Measurements from ENCODE around the gene RAI1.
"Not testable (repeated sequence)": the region's sequence is repeated elsewhere in the genome, so short reads cannot be mapped to it uniquely, and the experiment has no call there.

Gene RAI1

DNA sequence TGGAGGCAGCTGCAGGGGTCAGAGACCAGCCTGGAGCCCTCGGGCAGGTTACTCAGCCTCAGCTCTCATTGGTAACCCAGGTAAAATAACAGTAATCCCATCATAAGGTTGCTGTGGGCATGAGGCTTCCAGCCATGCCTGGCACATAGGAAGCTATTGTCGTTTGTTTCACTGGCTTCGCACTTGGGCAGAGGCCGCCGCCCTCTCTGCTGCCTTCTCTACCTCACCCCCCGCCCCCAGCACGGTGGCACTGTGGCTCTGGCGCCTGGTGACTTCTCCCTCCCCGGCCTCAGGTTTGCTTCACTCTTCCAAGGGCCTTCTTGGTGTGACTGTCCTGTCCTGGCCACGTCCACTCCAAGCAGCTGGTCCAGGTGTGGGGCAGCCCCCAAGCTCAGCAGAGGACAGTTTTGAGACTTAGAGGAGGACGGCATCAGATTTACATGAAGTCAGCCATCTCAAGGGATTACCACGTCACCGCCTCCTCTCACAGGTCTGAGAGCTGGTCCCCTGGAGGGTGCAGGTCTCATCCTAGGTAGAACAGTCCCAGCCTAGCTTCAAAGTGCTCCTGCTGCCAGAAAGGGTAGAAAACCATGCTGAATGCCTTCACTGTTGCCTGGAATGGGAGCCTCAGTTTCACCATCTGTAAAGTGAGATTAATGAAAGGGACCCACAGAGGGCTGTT is 120.7 kb downstream of the RAI1 start:
- DNase-seq (ENCODE audit: low read depth): no peak

DNA sequence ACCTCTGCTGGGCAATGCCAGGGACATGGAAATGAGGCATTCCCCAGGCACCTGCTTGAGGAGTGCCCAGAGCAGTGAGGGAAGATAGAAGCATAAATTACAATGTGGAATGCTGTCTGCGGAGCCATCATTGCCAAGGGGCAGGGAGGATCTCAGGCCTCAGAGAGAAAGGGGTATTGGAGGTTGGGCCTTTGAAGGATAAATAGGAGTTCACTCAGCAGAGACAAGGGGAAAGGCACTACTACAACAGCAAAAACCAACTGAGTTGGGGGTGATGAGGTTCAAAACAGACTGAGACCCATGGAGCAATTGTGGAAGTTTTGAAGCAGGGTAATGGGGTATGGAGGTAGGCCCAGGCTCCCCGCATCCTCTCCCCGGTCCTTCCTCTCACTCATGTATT is 122.7 kb downstream of the RAI1 start:
- no peak for DNase-seq (ENCODE audit: low read depth)

DNA sequence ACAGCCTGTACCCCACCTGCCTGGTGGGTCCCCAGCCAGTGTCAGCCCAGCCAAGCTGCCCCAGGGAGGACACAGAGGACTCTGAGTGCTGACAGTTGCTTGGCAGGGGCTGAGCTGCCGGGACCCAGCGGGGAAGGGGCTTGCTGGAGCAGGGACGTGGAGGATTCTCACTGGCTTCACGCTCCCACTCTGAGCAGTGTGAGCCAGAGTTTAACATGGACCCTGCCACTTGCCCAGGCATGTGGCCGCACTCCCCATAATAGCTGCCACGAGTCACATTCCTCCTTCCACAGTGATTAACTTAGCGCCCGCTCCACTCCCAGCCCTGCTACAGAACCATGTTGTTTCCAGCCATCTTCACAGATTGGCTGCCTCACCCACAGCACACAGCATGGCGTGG is 124.3 kb downstream of the RAI1 start:
- DNase-seq (ENCODE audit: low read depth): no peak

DNA sequence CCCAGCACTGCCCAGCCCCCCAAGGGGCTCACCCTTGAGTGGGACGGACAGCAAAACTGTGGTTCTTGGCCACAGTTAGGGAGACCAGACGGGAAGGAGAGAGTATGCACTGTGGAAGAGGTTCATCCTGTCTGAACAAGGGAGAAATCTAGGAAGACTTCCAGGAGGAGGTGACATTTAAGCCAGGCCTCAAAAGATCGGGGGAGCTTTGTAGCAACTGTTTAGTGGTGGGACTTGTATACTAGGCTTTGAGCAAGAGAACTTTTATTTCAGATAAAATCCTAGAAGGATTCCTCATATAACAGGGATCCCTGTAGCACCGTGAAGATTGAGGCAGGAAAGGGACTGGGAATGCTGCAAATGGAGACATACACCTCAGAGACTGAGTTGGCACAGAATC is 124.8 kb downstream of the RAI1 start:
- DNase-seq (ENCODE audit: low read depth): no peak

DNA sequence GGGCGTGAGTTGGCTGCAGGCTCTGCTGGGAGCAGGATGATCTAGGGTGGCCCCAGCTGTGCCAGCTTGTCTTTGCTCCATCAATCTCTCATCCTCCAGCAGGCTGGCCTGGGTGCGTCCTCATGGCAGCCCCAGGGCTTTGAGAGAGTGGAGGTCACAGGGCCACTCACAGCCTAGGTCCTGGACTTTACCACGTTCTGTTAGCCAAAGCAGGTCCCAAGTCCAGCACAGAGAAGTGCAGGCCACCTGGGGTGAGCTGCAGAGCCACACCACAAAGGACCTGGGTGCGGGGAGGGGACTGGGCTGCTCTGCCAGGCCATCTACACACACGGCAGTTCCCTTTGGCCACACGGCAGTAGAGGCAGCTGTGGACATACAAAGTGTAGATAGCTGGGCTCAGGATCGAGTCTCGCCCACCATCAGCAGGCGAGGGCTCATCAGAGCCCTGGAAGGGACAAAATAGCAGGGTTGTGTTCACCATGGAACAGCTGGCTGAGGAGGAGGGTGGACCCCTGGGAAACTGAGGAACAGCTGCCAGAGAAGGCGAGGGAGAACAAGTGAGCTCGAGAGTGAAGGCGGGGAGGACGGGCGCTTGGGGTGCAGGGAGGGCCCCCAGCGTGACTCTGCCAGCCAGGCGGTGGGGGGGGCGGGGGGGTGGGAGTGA is 125.5 kb downstream of the RAI1 start:
- no peak for DNase-seq (ENCODE audit: low read depth)

DNA sequence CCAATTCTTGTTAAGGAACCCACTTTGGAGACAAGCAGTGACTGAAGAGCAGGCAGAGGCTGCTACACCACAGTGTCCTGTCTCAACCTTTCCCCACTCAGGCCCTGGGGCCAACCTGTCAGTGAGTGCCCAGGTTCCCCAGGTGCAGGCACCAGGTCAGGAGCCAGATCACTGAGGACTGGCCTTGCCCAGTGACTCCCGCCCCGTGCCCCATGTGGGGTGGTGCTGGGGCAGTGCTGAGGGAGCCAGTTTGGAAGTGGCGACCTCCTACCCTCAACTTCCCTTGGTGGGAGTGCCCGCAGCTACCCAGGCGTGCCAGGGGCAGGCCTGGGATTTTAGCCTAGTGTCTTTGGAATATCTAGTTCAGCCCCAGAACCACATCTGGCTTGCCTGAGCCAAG is 126.2 kb downstream of the RAI1 start:
- no peak for DNase-seq (ENCODE audit: low read depth)

DNA sequence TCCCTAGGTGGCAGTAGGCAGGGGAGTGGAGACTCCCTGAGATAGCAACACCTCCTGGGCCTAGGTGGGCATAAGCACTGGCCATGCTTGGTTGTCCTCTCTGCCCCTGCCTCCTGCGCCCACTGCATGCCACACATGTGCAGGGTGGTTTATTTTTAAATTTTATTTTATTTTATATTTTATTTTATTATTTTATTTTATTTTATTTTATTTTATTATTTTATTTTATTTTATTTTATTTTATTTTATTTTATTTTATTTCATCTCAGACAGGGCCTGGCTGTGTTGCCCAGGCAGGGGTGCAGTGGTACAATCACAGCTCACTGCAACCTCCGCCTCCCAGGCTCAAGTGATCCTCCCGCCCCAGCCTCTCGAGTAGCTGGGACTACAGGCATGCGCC is 126.9 kb downstream of the RAI1 start:
- not testable (repeated sequence) for DNase-seq (ENCODE audit: low read depth)

DNA sequence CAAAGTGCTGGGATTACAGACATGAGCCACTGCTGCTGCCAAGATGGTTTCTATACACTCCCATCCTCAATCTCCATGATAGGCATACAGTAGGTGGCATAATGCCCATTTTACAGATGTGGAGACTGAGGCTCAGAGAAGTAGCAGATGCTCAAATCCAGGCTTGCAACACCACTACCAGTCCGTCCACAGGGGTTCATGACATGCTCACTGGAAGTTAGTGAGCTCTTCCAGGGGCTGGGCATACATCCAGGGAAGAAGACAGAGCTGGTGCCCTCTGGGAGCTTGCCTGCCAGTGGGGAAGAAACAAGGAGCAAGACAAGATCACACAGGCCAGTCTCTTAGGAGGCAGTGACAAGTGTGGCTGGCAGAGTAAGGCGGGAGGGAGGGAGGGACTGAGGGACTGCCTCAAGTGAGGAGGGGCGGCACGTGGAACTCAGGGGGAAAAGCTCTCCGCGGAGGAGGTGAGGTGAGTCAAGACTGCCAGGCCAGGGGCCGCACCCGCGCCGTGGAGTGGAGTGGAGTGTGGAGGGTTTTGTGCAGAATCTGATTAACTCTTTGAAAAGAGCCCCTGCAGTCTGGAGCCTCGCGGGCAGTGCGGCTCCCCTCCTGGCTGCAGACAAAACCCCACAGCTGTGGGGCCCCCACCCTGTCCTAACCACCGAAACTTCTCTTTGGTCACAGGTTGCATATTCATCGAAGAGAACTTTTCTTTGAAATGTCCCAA is 127.6 kb downstream of the RAI1 start:
- DNase-seq (ENCODE audit: low read depth): no peak

DNA sequence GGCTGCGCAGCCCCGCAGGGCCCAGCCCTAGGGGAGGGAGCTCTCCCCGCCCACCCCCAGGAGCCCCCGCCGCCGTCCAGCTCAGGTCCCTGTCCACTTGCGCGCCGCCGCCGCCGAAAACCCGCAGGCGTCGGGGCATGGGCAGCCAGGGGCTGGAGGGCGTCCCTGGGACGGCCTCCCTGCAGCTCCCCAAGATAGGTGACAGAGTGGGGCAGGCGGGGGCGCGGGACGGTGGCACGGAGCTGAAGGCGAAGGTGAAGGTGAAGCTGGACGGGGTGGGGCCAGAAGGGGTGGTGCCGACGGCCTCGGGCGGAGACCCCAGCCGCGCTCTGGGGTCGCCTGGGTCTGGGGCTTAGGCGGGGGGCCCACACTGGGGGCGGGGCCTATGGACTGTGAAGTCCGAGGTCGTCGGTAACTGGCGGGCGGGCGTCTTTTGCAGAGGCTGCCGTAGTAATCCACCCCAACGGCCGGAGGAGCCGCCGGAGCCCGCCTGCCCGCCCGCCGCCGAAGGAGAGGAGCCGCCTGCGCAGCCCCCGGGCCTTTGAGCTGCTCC is 128.3 kb downstream of the RAI1 start:
- no peak for DNase-seq (ENCODE audit: low read depth)

DNA sequence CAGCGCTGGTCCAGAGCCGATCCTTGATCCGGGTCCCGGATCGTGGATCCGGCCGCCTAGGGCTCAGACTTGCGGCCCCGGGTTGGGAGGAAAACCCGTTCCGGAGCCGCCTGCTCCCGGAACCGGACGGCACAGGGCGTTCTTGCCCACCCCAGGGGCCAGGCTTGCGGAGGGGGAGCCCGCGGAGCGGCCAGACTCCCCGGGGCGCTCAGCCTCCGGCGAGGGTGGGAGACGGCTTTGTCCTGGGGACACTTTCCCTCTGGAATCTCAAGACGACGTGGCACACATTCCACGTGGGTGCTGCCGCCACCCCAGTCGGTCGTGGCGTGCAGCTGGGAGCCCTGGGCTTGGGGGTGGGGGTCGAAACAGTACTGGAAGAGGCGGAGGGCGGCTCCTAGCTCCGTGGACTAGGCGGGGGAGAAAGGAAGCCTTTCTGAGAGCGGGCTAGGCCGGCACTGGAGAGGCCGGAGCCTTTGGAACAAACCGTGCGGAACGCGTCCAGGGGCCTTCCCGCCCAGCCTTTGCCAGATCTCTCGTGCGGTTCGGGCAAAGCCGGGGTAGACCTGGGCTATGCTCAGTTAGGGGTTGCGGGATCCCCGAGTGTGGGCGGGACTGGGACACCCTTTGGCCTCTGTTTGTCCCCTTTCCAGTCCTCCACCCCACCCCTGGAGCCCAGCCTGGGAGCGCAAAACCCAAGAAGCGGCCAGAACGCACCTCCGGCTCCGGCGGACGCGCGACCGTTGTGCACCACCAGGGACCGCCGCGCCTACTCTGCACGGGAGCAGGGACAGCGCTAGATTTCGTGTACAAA is 129.0 kb downstream of the RAI1 start:
- no peak for DNase-seq (ENCODE audit: low read depth)

DNA sequence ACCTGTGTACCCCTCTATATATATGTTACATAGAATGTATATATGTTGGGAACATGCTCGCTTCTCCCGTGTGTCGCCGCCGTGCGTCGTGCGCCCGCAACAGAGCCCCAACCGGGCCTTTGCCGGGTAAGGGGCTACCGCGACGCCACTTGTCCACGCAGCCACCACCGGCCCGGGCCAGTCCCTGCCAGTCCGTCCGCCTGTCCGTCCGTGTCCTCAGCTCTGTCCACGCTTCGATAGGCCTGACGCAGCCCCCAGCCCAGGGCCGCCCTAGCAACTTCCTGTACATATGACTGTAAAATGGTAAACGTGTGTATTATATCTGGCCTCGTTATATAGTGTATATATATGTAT is 129.6 kb downstream of the RAI1 start:
- DNase-seq (ENCODE audit: low read depth): no peak

DNA sequence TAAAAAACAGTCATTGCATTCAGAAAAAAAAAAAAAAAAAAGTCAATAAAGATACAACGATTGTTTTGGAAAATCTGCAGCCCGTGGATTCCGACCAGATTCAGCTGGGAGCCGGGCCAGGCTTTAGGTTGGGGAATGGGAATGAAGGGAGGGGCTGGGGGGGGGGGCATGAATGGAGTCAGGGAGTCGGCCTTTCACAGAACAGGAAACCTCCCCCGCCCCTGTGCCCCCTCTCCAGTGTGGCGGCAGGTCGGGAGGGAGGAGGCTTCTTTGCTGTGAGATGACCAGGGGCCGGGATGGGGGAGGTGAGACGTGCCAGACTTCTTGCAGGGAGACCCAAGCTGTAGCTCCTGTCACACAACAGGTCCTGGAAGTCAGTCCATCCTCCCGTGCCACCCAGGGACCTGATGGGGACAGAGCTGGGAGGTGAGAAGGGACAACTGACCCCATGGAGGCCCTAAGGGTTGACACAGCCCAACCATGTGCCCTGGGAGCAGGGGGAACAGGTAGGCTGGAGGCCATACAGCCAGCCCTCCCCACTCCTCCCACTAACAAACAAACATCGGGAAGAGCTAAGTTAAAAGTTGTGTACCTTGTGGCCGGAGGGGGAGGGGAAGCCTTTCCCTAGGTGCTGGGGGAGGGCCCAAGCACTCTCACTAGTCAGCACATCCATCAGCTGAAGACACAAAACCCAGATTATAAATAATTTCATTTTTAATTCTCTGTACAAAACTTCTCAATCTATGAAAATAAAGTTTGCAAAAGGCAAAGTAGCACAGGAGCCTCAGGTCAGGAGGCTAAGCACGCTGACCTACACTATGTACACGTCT is 130.3 kb downstream of the RAI1 start:
- no peak for DNase-seq (ENCODE audit: low read depth)

DNA sequence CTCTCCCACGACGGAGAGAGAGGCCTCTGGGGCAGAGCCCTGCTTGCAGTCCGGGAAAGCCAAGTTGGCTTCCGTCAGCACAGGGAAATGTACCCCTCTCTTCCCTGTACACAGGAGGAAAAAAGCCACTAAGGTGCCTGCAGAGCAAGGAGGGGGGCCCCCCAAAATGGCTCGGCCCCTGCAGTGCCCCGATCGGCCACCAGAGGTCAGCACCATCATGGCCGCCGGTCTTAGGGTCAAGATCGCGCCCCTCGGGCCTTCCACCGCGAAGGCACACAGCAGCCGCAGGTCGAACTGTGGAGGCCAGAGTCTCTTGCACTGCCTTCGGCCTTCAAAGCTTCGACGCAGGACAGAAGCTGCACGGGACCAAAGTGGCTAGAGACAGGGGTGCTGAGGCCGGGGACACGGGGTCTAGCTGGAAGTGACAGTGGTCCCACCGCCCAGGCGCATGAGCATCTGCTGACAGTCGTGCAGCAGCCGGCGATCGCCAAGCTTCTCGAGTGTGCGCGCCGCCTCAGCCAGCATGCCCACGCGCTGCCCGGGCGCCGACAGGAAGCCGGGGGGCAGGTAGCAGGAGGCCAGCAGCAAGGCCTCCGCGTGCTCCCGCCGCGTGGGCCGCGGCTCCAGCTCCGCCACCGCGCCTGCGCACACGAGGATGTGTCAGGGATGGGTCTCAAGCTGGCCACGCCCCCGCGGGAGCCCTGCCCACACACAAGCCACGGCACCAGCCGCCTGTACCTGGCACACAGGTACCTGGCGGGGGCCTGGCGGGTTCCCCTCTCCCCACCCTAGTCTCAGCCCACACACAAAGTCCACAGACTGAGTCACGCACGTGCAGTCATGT is 131.2 kb downstream of the RAI1 start:
- DNase-seq (ENCODE audit: low read depth): no peak

DNA sequence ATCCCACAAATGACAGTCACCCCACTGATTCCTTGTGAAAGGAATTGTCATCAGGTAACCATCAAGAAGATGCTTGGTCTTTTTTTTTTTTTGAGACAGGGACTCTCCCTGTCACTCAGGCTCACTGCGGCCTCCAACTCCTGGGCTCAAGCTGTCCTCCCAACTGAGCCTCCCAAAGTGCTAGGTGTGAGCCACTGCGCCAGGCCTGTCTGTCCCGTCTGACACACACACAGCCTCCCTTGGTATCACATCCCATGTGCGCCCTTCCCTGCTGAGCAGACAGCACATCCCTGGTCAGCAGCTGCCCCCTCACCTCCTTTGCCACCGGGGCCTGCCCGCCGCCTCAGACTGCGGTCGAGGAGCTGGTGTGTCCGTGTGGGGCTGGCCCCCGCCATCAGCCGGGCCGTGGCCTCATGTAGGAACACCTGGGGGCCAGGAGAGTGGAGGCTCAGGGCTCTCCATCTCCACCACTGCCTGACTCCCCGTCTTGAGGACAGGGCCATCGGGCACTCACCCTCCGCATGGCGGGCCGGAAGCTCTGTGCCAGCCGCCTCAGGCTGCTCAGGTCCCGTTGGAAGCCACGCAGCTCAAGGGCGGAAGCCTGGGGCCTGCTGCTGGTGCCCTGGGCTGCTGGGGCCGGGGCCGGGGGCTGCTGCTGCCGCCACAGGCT is 131.9 kb downstream of the RAI1 start:
- no peak for DNase-seq (ENCODE audit: low read depth)

DNA sequence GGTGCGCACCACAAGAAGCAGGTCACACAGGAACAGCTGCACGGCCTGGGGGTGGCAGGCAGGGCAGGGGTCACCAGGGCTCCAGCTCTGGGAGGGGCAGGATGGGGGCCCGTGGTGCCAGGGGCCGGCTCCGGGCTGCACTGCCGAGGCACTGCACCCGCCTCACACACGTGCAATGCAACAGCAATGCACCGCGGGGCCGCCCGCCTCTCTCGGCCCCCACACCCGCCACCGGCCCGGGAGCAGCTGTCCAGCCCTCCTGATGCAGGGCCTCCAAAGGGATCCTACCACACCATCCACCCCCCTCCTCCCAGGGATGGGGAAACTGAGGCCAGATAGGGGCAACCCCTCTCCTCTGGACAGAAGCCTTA is 132.5 kb downstream of the RAI1 start:
- no peak for DNase-seq (ENCODE audit: low read depth)

DNA sequence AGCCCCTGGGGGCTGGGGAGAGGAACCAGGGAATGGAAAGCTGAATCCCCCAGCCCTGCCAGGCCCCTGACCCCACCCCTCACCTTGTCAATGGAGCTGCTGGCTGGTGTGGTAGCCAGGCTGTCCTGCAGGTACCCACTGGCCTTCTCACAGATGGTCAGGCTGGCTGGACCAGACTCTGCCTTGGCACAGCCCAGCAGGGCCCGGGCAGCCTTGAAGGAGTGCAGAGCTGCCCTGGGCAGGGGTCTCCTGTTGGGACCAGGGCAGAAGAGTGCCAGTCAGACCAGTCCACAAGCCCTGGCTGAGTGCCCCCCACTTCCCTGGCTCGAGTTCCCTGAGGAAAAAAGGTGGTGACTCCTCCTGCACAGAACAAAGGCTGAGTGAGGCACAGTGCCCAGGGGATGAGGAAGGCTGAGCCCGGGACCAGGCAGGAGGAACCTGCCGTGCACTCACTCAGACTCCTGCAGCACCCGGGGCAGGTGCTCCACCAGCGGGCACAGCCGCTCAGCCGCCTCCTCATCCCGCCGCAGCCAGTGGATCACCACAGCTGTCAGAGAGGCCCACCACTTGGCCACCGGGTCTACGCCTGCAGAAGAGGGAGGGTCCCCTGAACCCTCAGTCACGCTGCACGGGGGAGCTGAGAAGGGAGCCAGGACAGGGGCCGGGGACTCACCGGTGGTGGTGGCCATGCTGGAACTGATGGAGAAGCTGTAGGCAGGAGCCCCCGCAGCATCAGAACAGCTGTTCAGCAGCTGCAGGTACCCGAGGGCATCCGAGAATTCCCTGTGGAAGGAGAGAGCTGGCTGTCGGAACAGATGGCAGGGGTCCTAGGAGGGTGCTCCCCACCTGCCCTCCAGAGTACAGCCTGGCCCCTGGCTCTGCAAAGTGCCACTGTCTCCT is 133.2 kb downstream of the RAI1 start:
- no peak for DNase-seq (ENCODE audit: low read depth)

DNA sequence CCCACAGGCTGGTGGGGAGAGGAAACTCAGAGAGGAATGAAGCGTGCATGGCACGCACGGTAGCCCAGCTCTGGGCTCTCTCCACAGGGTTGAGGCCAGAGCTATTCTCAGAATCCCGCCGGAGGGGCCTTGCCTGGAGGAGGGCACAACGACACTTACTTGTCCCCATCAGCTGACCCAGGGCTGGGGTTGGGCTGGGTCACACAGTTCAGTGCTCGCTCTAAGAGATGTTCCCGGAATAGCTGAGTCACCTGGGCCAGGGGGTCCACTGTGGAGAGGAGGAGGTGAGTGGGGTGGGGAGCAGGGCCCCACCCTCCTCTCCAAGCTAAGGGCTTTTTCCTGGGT is 133.8 kb downstream of the RAI1 start:
- no peak for DNase-seq (ENCODE audit: low read depth)

DNA sequence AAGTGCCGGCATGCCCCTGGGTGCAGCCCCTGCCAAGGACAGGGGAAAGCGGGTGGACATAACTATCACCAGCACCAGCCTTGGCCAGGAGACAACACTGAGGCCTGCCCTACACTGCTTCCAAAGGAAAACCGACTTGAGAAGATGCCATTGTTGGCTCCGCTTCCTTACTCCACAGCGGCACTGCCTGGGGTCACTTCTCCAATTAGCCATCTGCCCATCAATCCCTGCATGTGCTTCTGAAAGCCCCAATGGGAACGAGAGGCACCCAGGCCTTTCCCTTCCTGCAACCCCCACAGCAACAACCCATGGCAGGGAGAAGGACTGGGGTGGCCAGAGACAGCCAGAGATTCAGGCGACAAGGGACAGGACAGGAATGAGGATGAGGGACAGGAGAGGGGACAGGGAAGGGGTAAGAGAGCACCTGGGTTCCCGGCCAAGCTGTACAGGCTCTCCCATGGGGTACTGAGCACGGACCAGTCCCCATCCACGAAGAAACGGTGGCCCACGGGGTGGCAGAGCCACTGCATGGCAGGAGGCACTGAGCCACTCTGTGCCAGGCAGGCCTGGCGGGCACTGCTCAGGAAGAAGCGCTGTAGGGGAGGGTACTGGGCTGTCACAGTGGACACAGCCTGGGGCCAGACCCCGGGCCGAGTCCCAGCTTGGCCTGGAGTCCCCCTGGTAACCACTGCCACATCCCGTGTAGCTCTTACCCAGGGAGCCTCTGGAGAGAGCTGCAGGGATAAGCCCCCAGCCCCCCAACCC is 134.4 kb downstream of the RAI1 start:
- DNase-seq (ENCODE audit: low read depth): no peak

Measured in non-pigmented ciliary epithelial cell (primary cell).